ENCODE data around the gene PREPL.

DNA sequence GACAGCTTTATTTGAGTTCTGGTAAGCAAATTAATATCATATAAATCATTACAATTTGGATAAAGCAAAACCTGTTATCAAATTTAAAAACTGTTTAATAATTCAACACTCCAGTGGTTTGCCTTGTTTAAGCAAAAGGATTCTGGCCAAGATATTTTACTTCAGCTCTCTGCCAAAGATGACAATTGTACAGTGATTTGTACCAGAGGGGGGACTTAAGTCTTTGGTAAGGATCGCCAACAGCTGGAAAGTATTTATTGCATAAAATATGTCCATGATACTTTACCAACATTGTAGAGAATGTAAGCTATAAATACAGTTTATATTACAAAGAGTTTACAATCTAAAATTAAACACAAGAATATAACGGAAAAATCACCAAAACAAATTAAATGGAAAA is 13.8 kb downstream of the PREPL start:
- no peak for TF ChIP-seq POLR2A (IDR thresholded peaks at IDR 0.05; ENCODE audit: low read length)
- TF ChIP-seq GATA1 (IDR thresholded peaks at IDR 0.05; ENCODE audit: low read depth, low read length): no peak

All from erythroblast (primary cell).